Activated CD8-positive, alpha-beta memory T cell treated with anti-CD3 and anti-CD28 coated beads, Interleukin-2, amount 50 U/mL, for 4 hours (primary cell): ENCODE results near the gene CAPN2.
A peak's percentile ranks its signal among the peaks of the same experiment; 100 is the strongest.

Source experiments
- DNase-seq: peaks from one replicate; pipeline ENCODE4 v3.0.0-alpha.2; 2020

Gene CAPN2

DNA sequence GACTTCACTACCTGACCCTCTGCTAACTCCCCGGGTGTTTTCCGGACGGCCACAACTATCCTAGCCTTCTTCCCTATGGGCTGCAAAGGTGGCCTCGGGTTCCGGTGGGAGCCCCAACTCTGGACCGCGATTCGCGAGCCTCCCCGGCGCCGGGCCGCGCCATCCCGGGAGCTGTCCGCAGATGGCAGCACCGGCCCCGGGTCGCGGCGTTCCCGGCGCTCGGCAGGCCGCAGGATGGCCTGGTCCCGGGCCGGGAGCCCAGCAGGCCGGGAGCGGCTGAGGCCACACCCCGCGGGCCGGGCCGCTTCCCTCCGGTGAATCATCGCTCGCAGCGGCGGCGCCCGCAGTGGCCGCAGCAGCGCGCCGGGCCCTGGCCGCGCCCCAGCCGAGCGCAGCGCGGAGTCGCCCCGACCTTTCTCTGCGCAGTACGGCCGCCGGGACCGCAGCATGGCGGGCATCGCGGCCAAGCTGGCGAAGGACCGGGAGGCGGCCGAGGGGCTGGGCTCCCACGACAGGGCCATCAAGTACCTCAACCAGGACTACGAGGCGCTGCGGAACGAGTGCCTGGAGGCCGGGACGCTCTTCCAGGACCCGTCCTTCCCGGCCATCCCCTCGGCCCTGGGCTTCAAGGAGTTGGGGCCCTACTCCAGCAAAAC is at the start of gene CAPN2:
Gene CAPN2 (plus strand): TSS at position 346 of the 656 bp plus-strand sequence. CDS start 102 bp downstream, at position 448.
- DNase-seq, result peak; percentile 56

DNA sequence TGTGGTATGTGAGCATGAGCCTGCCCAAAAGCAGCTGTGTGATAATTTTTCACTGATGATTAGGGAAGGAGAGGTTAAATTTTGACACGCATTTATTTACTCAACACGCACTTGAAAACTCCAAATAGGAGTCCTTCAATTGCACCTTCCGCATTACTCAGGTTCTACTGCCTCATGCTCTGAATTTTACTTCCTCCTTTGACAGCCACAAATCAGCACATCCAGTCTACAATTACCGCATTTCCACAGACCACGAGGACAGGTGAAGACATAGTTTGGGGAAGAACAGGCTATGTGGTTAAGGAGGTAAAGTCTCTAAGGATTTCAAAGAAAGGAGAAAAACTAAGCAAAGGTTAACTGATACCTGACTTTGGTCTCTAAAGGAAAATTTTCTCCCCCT is 49.4 kb upstream of the CAPN2 start:
- DNase-seq, result no peak

DNA sequence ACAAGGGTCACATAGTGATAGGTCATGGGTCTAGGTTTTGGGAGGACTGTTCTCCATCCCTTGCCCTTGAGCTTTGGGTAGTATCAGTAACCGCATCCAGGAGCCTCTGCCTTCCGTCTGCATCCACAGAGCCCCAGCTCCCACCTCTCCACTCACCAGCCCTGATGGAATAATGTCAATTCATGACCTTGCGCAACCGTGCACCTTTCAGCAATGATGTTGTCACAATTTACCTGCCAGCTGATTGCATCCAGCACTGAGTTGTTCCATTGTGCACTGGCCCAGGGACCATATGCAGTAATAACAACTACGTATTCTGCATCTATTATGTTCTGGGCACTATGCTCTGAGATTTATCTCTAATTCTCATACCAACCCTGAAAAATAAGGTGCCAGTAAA is 48.2 kb upstream of the CAPN2 start:
- no peak for DNase-seq

DNA sequence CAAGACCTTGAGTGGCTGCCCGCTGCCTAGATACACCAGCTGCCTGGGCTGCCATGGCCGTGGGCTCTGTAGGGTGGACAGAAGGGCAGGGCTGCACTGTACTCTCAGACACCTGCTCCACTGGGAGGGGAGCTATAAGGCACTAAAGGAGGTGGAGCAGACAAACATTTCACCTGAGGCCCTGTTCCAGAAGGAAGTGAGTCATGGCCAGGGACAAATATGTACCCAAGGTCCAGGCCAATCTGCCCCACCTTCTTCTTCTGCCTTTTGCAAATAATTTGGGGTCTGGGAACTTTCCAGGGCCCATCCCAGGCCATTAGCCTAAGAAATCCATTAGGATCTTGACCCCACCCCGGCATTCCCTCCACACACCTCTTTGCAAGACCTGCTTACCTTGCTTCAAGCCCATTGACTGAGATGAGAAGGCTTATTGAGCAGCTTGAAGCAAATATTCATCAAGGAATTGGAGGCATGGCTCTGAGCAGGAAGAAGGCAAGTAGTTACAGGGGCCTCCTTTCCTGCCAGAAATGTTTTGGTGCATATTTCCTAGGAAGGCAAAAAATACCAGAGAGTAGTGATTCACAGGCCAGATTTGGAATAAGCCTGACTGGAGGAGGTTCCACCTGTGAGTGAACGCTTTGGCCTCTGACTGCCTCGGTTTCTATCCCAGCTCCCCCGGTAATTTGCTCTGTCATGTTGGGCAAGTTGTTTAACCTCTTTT is 46.6 kb upstream of the CAPN2 start, which contains the start of gene CAPN8:
Gene CAPN8 (minus strand): TSS at position 110 of the 721 bp plus-strand sequence. CDS start 55 bp downstream, at position 55.
- no peak for DNase-seq

DNA sequence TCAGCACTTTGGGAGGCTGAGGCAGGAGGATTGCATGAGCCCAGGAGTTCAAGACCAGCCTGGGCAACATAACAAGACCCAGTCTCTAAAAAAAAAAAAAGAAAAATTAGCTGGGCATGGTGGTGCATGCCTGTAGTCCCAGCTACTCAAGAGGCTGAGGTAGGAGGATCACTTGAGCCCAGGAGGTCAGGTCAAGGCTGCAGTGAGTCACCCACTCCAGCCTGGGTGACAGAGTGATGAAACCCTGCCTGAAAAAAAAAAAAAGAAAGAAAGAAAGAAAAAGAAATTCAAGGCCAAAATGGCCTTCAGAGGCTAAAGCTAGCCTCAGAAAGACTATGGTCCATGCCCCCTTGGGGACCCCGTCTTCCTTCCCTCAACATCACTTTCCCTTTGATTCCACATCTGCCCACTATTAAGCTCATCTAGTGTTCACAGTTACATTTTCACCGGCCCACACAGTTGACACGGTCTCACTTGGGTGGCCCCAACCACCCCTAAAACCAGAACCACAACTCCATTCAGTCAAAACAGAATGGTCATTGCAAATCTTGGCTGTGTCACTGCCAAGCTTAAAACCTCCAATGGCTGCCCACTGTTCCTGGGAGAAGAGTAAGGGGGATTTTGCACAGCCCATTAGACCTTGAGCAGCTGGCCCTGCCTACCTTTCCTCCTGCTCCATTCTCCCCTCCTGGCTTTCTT is 44.7 kb upstream of the CAPN2 start:
- no peak for DNase-seq

DNA sequence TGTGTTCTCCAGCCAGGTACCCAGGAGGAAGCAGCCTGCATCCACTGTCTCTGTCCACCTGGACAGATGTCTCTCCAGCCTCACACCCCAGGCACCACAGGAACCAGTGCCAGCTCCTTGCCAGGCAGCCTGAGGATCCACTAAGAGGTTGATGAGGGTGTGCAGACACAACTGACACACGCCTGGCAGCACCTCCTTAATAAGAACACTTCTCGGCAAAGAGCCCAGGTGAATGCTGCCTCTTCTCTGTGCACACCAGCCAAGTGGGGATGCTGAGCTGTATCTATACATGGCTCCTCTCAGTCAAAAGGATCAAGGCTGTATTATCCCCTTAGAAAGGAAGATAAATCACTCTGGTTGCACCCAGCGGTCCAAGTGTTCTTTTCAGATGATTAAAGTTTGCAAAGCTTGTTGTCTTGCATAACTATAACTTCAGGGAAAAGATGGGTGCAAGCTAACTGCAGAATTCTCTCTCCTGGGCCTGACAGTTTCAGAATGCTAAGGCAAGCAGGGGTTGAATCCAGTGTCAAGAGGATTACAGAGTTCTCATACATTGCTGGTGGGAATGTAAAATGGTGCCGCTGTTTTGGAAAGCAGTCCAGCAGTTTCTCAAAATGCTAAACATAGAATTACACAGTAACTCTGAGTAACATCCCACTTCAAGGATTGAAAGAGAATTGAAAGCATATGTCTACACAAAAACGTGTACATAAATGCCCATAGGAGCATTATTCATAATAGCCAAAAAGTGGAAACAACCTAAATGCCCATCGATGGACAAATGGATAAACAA is 43.1 kb upstream of the CAPN2 start:
- no peak for DNase-seq

DNA sequence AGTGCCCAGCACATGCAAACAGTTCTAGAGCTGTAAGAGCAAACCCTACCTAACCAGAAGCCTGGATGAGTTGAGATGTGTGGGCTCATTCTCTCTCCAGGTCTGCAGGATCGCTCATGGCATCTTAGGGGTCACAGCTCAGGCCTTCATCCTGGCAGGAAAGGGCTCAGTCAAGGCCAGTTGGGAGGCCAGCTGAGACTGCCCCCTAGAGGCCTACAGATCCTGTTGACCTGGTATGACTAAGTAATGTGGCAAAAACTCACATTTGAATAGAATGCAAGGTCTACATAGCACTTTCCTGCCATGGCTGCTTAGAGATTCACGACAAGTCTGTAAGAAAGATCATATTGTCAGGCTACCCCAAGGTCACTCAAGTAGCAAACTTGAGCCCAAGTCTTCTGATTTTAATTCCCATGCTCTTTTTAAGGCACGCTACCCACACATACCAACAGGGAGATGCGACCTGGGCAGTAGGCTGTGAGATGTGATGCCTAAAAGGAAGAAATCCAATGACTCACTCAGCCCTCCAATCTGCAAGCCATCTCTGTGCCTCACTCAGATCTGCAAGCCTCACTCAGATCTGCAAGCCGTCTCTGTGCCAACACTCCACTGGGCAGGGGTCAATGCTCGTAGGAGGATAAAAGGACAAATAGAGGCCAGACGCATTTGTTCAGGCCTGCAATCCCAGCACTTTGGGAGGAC is 41.7 kb upstream of the CAPN2 start:
- DNase-seq, result no peak

DNA sequence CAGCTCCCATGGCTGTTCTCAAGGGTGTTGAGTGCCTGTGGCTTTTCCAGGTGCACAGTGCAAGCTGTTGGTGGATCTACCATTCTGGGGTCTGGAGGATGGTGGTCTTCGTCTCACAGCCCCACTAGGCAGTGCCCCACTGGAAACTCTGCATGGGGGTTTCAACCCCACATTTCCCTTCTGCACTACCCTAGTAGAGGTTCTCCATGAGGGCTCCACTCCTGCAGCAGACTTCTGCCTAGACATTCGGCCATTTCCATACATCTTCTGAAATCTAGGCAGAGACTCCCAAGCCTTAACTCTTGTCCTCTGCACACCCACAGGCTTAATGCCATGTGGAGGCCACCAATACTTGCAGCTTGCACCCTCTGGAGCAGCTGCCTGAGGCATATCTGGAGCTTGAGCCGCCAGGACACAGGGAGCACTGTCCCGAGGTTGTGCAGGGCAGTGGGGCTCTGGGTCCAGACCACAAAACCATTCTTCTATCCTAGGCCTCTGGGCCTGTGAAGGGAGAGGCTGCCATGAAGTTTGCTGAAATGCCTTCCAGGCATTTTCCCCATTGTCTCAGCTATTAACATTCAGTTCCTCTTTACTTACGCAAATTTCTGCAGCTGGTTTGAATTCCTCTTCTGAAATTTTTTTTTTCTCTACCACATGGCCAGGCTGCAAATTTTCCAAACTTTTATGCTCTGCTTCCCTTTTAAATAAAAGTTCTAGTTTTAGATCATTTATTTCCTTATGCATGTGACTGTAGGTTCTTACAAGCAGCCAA is 38.0 kb upstream of the CAPN2 start:
- no peak for DNase-seq

DNA sequence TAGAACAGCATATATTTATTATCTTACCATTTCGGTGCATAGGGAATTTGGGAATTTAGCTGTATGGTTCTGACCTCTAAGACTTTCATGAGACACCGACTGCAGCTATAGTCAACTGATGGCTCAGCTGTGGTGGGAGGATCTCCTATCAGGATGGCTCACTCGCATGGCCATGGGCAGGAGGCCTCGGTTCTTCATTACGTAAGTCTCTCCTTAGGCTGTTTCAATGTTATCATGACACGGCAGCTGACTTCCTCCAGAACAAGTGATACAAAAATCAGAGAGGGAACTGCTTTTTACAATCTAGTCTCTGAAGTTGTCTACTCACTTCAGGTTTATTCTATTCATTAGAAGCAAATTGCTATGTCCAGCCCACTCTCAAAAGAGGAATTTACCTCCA is 33.5 kb upstream of the CAPN2 start:
- DNase-seq, result no peak

DNA sequence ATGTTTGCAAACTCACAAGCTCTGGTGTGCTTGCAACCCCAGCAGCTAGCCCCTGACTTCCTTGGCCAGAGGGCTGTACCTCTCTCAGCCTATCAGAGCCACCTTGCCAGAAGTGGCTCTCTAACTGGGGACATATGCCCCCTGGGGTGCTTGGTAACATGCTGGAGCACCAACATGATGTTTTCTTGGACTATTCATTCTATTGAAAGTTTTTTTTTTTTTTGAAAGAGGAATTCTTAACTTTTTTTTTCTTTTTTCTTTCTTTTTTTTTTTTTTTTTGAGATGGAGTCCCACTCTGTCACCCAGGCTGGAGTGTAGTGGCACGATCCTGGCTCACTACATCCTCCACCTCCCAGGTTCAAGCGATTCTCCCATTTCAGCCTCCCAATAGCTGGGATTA is 32.2 kb upstream of the CAPN2 start:
- DNase-seq, result no peak

DNA sequence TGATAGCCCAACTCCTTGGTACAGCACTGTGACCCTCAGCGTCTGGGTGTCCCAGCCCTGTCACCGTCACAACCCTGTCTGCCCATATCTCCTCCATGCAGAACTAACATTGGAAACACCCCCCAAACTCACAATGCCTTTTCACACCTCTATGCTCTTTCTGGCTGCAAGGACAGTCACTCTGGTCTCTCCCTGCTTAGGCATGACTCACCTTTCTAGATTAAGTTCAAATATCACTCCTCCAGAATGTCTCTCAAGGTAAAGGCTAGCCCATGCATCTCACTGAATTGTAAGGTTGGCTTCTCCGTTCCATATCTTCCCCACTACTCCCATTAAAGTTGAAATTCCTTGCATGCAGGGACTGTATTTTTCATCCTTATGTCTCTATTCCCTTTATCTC is 29.8 kb upstream of the CAPN2 start:
- DNase-seq, result no peak

DNA sequence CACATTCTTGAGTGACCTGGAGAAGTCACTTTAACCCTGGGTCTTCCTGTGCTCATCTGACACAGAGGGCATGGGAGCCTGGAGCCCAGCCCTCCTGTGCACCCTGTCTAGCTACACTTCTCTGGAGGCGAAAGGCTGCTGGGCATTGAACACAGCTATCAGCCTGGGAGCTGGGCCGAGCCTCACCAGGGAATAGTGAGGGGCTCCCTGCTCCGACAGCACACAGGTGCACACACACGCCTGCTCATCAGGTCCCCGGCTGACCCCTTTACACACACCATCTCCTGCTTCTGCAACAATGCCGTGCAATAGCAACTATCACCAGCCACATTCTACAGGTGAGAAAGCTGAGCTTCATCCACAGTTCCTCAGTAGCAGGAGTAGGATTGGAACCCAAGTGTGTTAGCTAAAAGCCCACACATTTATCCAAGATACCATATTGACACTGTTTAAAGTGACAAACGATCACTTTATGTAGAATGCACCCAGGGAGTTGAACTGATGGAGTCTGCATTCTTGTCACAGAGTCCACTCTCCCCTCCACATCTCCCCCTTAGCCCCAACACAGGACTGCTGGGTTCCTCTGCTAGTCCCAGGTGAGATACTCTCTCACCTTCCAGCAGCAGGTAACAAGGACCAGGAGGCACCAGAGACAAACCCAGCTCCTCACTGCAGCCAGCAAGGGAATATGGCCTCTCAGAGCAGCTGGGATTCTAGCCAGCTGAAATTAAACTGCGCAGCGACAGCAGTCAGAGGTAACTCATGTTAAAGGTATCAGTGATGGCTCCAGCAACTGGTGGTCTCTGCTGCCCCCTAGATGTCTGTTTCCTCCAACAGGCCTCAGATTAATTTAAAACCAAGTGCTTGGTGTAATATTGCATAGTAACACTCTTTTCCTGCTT is 28.5 kb upstream of the CAPN2 start:
- DNase-seq, result peak; percentile 64

DNA sequence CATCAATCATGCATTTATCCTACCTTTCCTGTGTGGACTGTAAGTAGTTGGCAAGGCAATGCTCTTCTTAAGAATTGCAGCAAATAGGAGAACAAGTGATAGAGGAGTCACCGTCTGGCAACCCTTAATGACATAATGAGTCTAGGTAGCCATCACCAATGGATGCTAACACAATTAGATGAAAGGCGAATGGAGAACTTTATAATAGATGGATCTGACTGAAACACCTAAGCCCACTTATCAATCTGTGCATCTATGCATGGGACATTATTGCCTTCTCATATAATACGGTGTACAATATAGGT is 27.9 kb upstream of the CAPN2 start:
- no peak for DNase-seq

DNA sequence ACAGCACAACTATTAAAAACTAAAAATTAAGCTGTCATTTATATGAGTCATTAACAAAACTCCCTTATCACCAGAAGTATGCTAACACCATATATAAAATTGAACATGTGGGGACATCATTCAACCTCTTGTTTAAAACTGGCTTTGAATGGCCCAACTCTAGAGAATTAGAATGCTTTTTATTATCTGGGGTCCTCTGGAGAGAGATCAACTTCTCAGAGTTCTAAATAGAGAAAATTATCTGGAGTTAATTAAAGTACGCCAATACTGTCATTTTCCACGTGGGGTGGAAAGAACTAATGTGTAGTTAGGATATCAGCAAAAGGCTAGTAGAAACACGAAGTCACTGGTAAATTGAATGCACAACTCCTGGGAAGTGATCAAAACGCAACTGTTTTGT is 21.2 kb upstream of the CAPN2 start:
- DNase-seq, result no peak

DNA sequence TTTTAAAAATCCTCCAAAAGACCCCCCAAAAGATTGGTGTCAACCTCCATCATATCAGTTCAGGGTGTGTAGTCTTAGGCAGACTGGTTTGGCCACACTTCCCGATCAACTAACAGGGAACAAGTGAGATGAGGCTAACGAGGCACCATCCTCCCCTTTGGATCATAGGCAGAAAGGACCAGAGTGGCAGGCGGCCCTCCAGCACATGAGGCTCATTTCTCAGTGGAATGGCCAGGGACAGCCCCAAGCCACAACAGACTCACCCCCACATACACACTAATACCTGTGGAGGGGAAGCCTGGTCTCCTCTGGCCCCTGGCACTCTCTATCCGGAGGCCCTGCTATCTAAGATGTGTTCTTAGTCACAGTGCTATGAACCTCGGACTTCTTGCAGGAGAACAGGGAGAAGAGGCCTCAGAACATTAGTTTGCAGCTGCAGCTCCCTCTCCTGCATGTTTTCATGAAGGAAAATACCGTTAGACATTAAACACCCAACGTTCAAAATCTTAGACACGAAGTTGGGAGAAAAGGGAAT is 17.3 kb upstream of the CAPN2 start:
- no peak for DNase-seq

DNA sequence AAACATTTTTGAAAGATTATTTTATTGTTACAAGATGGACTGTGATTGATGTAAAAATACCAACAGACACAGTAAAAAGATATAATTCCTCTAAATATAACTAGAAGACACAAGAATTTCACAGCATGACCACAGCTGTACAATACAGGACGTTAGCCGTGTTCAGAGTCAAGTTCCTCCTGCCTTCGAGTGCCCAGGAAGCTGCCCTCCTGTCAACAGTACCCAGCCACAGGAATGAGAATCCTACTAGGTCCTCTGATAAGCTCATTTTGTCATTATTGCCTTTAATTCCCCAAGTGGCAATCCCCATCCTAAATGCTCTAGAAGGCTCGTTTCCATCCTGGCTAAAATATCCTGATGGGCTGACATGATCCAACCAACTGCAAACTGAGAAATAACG is 16.4 kb upstream of the CAPN2 start:
- no peak for DNase-seq

DNA sequence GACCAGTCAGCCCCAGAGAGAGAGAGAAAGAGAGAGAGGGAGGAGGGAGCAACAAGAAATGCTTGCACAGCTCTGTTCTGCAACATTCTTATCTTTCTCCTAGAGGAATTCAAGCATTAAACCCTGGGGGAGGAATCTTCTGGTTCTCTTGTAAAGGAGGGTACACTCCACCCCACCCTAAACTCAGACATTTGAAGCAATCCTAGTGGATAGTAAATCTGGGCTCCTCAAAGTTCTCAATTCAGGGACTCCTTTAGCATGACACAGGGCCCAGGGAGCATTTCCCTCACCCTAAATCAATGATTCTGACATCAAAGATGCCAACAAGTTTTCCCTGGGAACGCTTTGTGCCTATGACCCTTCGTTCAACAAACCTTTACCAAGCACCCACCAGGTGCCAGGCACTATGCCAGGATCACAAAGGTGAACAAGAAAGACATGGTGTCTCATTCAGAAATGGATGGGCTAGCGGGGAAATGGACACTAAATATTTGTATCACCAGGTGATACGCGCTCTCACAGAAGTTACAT is 11.9 kb upstream of the CAPN2 start:
- no peak for DNase-seq

DNA sequence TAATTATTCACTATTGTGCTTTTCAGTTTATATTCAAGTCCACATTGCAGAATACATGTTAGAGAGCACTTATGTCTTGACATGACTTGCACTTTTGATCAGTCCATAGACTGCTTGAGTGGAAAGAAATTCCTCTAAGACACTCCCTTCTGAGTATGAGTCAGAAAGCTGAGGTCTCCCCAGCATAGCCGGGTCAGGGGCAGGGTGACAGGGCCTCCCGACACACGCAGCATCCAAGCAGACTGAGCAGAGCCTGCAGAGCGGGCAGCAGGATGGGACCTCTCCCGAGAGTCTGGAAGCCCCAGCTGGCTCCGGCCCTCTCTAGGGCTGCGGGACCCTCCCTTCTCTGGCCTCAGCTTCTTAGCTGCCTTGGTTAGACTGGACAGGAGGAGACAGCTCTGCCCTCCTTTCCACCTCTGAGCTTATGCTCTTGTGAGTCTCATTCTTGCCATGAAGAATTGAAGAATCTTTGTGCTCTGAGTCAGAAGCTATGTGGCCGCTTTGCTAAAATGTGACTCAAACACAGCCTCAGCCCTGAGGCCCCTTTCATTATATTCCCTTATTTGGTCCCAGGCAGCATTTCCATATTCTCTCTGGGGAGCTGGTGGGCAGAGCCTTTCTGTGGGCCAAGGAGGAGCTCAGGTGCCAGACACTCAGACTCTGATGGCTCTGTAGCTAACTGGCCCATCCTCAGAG is 11.2 kb upstream of the CAPN2 start:
- DNase-seq, result no peak
